Cardiac fibroblast (primary cell): ENCODE data around the gene PM20D1.
"Not testable (repeated sequence)": the region's sequence is repeated elsewhere in the genome, so short reads cannot be mapped to it uniquely, and the experiment has no call there.

Source experiments
- DNase-seq, 2 donors: peaks; one replicate each; pipeline versions ENCODE4 v3.0.0 to v3.0.0-alpha.2; 2010; ENCODE audit warnings: low read depth in 2 of 2
- H3K4me3 ChIP-seq, 2 donors: replicated peaks in 1 of 2; 1 replicate in 1 of 2; 2 replicates in 1 of 2; pipeline ENCODE4 v1.5.1; 2011; ENCODE audit warnings: low read depth in 2 of 2, low read length in 2 of 2, mild to moderate bottlenecking in 2 of 2, moderate library complexity in 1 of 2
- TF ChIP-seq, protein P1 (sequence below): IDR thresholded peaks from one replicate; pipeline ENCODE4 v1.5.1; 2011; ENCODE audit warnings: low read depth, mild to moderate bottlenecking, low read length, inconsistent platforms

The PM20D1 gene, protein sequence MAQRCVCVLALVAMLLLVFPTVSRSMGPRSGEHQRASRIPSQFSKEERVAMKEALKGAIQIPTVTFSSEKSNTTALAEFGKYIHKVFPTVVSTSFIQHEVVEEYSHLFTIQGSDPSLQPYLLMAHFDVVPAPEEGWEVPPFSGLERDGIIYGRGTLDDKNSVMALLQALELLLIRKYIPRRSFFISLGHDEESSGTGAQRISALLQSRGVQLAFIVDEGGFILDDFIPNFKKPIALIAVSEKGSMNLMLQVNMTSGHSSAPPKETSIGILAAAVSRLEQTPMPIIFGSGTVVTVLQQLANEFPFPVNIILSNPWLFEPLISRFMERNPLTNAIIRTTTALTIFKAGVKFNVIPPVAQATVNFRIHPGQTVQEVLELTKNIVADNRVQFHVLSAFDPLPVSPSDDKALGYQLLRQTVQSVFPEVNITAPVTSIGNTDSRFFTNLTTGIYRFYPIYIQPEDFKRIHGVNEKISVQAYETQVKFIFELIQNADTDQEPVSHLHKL

DNA sequence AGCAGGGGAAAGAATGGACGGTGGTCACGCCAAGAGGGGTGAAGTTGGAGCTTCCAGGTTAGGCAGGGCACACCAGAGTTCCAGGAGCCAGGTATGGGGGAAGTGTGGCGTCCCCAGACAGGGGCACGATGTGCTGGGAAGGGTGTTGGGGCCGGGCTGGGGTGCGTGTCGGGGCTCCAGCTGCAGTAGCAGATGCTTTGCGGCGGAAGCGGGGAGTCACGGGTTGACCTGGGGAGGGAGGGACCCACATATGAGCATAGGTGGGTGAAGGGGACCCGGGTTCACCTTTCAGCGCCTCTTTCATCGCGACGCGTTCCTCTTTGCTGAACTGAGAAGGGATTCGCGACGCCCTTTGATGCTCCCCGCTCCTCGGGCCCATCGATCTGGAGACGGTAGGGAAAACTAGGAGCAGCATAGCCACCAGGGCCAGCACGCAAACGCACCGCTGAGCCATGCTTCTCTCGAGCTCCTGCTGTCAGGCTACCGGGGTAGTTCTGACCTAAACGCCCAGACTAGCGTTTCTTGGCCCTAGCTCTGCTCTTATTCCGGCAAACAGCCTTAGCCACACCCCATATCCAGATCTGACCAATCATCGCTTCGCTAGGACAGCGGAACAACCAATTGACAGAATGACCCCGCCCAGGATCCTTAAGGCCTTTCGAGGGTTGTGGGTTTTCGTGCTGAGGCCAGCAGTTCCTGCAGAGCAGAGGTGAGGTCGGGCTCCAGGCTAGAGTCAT, at the start of gene PM20D1:
PM20D1 (minus strand) TSS at position 514 of the 737 bp plus-strand sequence; CDS start at position 454, 60 bp downstream.
- peak within 1 kb of the TSS in 1 of 2 donors; percentile 22 for H3K4me3 ChIP-seq
- TF ChIP-seq, protein P1, sequence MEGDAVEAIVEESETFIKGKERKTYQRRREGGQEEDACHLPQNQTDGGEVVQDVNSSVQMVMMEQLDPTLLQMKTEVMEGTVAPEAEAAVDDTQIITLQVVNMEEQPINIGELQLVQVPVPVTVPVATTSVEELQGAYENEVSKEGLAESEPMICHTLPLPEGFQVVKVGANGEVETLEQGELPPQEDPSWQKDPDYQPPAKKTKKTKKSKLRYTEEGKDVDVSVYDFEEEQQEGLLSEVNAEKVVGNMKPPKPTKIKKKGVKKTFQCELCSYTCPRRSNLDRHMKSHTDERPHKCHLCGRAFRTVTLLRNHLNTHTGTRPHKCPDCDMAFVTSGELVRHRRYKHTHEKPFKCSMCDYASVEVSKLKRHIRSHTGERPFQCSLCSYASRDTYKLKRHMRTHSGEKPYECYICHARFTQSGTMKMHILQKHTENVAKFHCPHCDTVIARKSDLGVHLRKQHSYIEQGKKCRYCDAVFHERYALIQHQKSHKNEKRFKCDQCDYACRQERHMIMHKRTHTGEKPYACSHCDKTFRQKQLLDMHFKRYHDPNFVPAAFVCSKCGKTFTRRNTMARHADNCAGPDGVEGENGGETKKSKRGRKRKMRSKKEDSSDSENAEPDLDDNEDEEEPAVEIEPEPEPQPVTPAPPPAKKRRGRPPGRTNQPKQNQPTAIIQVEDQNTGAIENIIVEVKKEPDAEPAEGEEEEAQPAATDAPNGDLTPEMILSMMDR: no peak
- DNase-seq: peak in 1 of 2 donors; percentile 77

DNA sequence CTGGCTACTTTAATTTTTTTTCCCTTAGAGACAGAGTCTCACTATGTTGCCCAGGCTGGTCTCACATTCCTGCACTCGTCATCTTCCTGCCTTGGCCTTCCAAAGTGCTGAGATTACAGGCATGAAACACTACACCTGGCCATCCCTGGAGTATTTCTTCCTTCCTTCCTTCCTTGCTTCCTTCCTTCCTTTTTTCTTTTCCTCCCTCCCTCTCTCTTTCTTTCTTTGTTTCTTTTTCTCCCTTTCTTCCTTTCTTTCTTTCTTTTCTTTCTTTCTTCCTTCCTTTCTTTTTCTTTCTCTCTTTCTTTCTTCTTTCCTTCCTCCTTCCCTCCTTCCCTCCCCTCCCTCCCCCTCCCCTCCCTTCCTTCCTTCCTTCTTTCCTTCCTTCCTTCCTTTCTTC, 46.4 kb upstream of the PM20D1 start:
- TF ChIP-seq, protein P1: no peak
- H3K4me3 ChIP-seq: no peak overlapping the region
- DNase-seq: no peak

DNA sequence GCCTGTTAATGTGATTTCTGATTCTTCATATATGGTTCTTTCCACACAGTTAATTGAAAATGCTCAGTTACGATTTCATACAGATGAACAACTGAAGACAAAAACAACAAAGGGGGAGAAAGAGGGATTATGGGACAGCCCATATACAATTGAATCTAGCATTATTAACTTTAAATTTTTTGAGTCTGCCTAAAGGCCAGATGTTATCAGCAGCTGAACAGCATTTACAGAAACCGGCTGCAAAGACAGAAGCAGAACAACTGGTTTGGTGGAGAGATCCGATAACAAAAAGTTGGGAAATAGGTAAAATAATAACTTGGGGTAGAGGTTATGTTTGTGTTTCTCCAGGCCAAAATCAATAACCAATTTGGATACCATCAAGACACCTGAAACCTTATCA, 44.2 kb upstream of the PM20D1 start:
- H3K4me3 ChIP-seq, DNase-seq: not testable (repeated sequence)

DNA sequence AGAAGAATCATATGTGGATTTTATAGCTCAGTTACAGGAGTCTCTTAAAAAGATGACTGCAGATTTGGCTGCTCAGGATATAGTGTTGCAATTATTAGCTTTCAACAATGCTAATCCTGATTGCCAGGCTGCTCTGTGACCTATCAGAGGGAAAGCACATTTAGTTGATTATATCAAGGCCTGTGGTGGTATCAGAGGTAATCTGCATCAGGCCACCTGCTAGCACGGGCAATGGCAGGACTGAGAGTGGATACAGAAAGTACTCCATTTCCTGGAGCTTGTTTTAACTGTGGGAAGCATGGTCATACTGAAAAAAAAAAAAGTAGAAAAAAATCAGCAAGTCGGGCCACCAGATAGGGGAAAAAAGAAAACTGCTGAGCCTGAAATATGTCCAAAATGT, 42.2 kb upstream of the PM20D1 start:
- H3K4me3 ChIP-seq, DNase-seq: not testable (repeated sequence)

DNA sequence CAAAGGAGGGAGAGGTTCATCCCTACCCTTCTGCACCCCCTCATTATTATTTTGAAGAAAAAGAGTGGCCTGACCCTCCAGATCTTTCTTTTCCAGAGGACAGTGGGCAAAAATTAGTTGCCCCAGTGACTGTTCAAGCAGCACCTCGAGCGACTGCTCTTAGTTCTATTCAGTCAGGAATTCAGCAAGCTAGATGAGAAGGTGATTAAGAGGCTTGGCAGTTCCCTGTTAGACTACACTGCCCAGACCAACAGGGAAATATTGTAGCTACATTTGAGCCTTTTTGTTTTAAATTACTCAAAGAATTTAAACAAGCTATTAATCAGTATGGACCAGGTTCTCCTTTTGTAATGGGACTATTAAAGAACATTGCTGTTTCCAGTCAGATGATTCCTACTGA, 41.5 kb upstream of the PM20D1 start:
- peak in 1 of 2 donors; percentile 45 for DNase-seq

DNA sequence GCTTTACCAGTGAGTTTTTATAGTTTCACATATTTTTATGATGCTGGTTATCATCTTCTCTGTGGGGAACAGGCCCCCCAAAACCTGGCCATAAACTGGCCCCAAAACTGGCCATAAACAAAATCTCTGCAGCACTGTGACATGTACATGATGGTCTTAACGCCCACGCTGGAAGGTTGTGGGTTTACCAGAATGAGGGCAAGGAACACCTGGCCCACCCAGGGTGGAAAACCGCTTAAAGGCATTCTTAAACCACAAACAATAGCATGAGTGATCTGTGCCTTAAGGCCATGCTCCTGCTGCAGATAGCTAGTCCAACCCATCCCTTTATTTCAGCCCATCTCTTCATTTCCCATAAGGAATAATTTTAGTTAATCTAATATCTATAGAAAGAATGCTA, 40.7 kb upstream of the PM20D1 start:
- H3K4me3 ChIP-seq, DNase-seq: not testable (repeated sequence)

More for the DNA sequence above, 41.5 kb upstream of the PM20D1 start:
- not testable (repeated sequence) for H3K4me3 ChIP-seq

DNA sequence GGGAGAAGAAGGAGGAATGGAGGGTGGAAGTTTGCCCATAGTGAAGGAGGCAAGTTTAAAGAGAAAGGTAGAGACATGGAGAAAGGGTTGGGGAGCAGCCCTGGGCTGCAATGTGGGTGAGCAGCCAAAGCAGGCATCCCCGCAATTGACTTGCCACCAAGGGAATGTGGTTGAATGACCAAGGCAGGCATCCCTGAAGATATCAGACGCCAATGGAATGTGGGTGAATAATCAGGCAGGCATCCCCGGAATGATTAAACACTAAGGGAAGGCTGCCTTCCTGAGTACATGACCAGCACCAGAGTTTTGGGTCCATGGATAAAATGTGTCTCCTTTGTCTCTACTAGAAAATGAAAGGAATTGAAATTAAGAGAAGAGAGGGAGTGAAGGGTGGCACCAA, 39.8 kb upstream of the PM20D1 start:
- not testable (repeated sequence) for H3K4me3 ChIP-seq
- DNase-seq: peak; percentile 71 to 86

DNA sequence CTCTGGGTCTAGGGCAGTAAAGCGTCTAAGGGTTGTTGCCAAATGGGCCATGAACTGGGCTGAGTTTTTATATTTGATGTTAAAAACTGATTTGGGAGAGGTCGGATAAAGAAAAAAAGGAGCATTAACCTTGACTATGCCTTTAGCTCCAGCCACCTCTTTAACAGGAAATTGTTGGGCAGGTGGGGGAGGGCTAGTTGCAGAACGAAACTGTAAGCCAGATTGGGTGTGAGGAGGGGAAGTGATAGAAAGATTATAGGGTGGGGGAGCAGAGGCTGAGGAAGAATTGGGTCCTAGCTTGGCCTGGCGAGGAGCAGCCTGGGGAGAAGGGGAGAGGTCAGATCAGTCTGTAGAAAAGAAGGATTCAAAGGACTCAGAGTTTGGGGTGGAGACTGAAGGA, 39.1 kb upstream of the PM20D1 start:
- not testable (repeated sequence) for DNase-seq, H3K4me3 ChIP-seq

DNA sequence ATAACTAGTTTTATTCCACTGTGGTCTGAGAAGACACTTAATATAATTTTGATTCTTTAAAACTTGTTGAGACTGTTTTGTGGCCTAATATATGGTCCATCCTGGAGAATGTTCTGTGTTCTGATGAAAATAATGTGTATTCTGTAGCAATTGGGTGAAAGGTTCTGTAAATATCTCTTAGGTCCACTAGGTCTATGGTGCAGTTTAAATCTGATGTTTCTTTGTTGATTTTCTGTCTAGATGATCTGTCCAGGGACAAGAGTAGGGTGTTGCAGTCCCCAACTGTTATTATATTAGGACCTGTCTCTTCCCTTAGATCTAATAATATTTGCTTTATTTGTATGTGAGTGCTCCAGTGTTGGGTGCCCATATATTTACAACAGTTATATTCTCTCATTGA, 33.9 kb upstream of the PM20D1 start:
- TF ChIP-seq, protein P1: no peak
- DNase-seq: no peak
- H3K4me3 ChIP-seq: no peak overlapping the region

DNA sequence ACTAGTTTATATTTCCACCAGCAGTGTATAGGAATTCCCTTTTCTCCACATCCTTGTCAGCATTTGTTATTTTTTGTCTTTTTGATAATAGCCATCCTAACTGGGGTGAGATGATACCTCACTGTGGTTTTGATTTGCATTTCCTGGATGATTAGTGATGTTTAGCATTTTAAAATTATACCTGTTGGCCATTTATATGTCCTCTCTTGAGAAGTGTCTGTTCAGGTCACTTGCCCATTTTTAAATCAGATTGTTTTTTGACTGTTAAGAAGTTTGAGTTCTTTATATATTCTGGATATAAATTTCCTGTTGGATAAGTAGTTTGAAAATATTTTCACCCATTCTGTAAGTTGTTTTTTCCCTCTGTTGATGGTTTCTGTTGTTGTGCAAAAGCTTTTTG, 31.0 kb upstream of the PM20D1 start:
- TF ChIP-seq, protein P1: no peak

More for the DNA sequence above, 31.0 kb upstream of the PM20D1 start:
- no peak overlapping the region for H3K4me3 ChIP-seq
- no peak for DNase-seq
